Naive B cell (primary cell): Measurements from ENCODE around the gene CSAD. TPM values are rescaled to one million over a fixed set of nuclear protein-coding genes. Genes with fewer than 3 reads are reported as not detected.

ENCODE experiments used
- ATAC-seq, 2 donors: fragments of 150-1000 bp; cut with Tn5 transposase; 2 replicates each; pipeline ENCODE4 v1.10.0; 2021; ENCODE audit warnings: low read depth in 2 of 2, mild to moderate bottlenecking in 2 of 2, moderate library complexity in 2 of 2
- DNase-seq: peaks from one replicate; pipeline ENCODE4 v3.0.0; 2022
- H3K27ac Mint-ChIP-seq, 6 donors: one replicate each; pipeline ENCODE4 v1.8.0; 2020 to 2022; ENCODE audit warnings: mild to moderate bottlenecking in 6 of 6, mixed read lengths in 6 of 6, moderate library complexity in 5 of 6, inconsistent platforms in 2 of 6
- H3K27me3 Mint-ChIP-seq, 3 donors: one replicate each; pipeline ENCODE4 v1.8.0; 2021 to 2022; ENCODE audit warnings: mixed read lengths in 3 of 3, mild to moderate bottlenecking in 1 of 3
- H3K36me3 Mint-ChIP-seq, 2 donors: one replicate each; pipeline ENCODE4 v1.8.0; 2020 to 2022; ENCODE audit warnings: mixed read lengths in 2 of 2, inconsistent platforms in 1 of 2, mild to moderate bottlenecking in 1 of 2
- H3K4me1 Mint-ChIP-seq, 3 donors: one replicate each; pipeline ENCODE4 v1.8.0; 2020 to 2022; ENCODE audit warnings: mixed read lengths in 3 of 3, inconsistent platforms in 1 of 3, mild to moderate bottlenecking in 1 of 3, moderate library complexity in 1 of 3
- H3K4me3 Mint-ChIP-seq, 8 donors: one replicate each; pipeline ENCODE4 v1.8.0; 2020 to 2022; ENCODE audit warnings: mild to moderate bottlenecking in 8 of 8, mixed read lengths in 8 of 8, moderate library complexity in 8 of 8, inconsistent platforms in 2 of 8
- H3K9me3 Mint-ChIP-seq, 7 donors: one replicate each; pipeline ENCODE4 v1.8.0; 2020 to 2022; ENCODE audit warnings: mixed read lengths in 7 of 7, mild to moderate bottlenecking in 5 of 7, inconsistent platforms in 2 of 7, moderate library complexity in 1 of 7
- polyA plus RNA-seq, 6 donors: library from polyadenylated mRNA; unstranded; fragments of 300-500 nt; fragmentation: Illumina TruSeq; gene quantifications; one replicate each; pipeline ENCODE4 v1.2.3, GENCODE V29; 2021; ENCODE audit warnings: low read depth in 6 of 6

Gene CSAD
- polyA plus RNA-seq, 6 donors from 2014 or later: 0.19 to 1.8 (median 1.1) TPM

DNA sequence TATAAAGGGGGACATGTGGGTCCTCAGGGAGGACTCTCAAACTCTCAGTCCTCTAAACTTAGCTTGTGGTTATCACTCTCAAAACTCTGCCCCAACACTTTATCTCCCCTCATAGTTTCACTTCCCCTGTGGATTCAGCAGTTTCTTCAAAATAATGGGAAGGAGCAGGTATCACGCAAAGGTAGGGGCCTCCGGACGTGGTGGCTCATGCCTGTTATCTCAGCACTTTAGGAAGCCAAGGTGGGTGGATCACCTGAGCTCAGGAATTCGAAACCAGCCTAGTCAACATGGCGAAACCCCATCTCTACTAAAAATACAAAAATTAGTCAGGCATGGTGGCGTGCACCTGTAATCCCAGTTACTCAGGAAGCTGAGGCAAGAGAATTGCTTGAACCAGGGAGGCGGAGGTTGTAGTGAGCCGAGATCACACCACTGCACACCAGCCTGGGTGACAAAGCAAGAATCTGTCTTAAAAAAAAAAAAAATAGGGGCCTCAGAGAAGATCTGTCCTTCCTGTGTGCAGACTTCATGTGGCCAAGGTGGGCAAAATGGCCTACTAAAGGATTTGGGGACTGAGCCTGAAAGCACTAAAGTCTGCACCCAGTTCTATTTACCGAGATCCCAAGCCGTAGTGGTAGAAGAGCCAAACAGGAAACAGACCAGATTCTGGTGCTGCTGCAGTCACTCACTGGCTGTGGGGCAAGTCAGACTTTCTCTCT is 19.9 kb upstream of the CSAD start:
- Mint-ChIP-seq H3K9me3 (no peaks in the 10 kb centered on the region), H3K27me3 (no peaks in the 10 kb centered on the region), H3K27ac (peak overlapping the region; percentile 44 to 92 (median 86)), H3K4me1 (peaks cover 47 to 75% (median 48%) of the 10 kb centered on the region in 3 donors), H3K4me3 (peak overlapping the region; percentile 44 to 89 (median 84)), H3K36me3 (peaks cover 0 to 13% of the 10 kb centered on the region in 2 donors)
- DNase-seq: peak; percentile 57
- peak; percentile 70 to 73 for ATAC-seq

DNA sequence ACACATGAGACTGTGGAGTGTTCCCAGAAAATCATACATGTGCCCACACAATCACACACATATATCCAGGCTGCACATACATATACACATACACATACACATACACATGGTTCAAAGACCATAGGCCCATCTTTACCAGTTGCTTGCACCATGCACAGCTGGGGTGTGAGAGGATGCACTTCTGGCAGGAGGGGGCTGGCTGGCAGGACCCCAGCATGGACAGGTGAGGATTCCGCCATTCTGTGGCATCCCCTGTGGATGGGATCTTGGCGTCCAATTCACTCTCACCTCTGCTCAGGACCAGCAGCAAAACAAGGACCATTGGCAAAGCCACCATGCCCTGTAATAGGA is 19.4 kb upstream of the CSAD start:
- H3K36me3 Mint-ChIP-seq: peaks cover 0 to 19% of the 10 kb centered on the region in 2 donors
- ATAC-seq: no peak
- peaks cover 44 to 70% (median 47%) of the 10 kb centered on the region in 3 donors for H3K4me1 Mint-ChIP-seq
- no peaks in the 10 kb centered on the region for H3K27me3 Mint-ChIP-seq
- H3K27ac Mint-ChIP-seq: peak overlapping the region in 5 of 6 donors; percentile 52 to 92 (median 82)
- H3K4me3 Mint-ChIP-seq: peak overlapping the region; percentile 44 to 89 (median 84)
- no peak for DNase-seq
- H3K9me3 Mint-ChIP-seq: no peaks in the 10 kb centered on the region

GRCh38 chr12:53199700-53200099 is 19.0 kb upstream of the CSAD start:
- Mint-ChIP-seq H3K4me3 (peak overlapping the region; percentile 2 to 89 (median 76)), H3K9me3 (no peaks in the 10 kb centered on the region), H3K36me3 (peaks cover 0 to 20% of the 10 kb centered on the region in 2 donors), H3K27ac (peak overlapping the region in 3 of 6 donors; percentile 16 to 78 (median 52)), H3K27me3 (no peaks in the 10 kb centered on the region), H3K4me1 (peaks cover 43 to 66% (median 47%) of the 10 kb centered on the region in 3 donors)
- ATAC-seq: no peak
- DNase-seq: no peak

GRCh38 chr12:53198486-53199110 is 17.9 kb upstream of the CSAD start:
- Mint-ChIP-seq H3K4me1 (peaks cover 43 to 62% (median 43%) of the 10 kb centered on the region in 3 donors), H3K36me3 (peaks cover 0 to 21% of the 10 kb centered on the region in 2 donors), H3K9me3 (no peaks in the 10 kb centered on the region), H3K4me3 (peak overlapping the region; percentile 2 to 89 (median 74)), H3K27me3 (no peaks in the 10 kb centered on the region), H3K27ac (peak overlapping the region; percentile 71 to 93 (median 86))
- ATAC-seq: no peak
- no peak for DNase-seq

DNA sequence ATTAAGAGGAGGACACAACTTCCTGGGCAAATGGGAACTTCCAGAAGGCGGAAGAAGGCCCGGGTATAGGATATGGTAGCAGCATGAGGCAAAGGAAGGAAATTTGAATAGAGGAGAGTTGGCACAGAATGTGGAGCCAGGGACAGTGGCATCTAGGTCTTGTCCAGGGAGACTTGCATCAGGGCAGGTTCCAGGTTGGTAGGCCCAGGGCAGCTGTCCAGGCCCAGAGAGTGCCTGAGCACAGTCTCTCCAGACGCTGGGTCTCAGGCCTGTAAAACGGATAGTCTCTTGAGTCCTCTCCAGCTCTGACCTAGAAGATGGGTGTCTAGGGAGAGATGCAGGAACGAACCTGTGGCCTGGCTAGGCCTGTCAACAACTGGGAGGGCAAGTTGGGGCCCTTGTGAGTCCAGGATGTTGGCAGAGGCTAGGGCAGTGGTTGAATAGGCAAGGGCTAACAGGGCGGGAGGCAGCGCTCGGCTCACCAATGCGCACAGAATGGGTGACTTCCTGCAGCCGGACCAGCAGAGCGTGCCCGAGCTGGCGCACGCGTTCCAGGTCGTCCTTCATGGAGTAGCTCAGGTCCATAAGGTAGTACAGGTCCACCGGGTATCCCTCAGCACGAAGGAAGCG is 16.4 kb upstream of the CSAD start:
- no peak for DNase-seq
- Mint-ChIP-seq H3K4me3 (peak overlapping the region in 5 of 8 donors; percentile 38 to 81 (median 49)), H3K27ac (peak overlapping the region in 4 of 6 donors; percentile 33 to 91 (median 62)), H3K36me3 (peaks cover 0 to 28% of the 10 kb centered on the region in 2 donors), H3K27me3 (no peaks in the 10 kb centered on the region), H3K4me1 (peaks cover 43 to 57% (median 50%) of the 10 kb centered on the region in 3 donors), H3K9me3 (no peaks in the 10 kb centered on the region)
- ATAC-seq: peak in 1 of 2 donors; percentile 3

DNA sequence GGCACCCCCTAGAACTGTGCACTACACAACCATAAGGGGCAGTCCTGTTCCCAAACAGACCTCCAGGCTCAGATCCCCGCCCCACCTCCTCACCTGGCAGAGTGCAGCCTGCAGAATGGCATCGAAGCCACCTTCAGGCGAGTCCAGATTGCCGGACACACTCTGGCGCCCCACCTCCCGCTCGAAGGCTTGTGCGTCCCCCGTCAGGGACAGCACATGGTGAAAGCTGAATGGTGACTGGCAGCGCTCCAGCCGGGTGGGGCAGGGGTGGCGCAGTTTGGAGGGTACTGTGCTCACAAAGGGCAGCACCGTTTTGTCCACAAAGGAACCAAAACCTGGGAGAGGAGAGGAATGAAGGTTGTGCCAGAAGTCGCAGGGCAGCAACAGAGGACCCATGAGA is 15.8 kb upstream of the CSAD start:
- Mint-ChIP-seq H3K36me3 (peaks cover 0 to 28% of the 10 kb centered on the region in 2 donors), H3K27ac (peak overlapping the region in 2 of 6 donors; percentile 79 to 91), H3K27me3 (no peaks in the 10 kb centered on the region), H3K4me3 (peak overlapping the region in 1 of 8 donors; percentile 38), H3K9me3 (no peaks in the 10 kb centered on the region), H3K4me1 (peaks cover 43 to 51% (median 50%) of the 10 kb centered on the region in 3 donors)
- DNase-seq (no peak), ATAC-seq (no peak)

DNA sequence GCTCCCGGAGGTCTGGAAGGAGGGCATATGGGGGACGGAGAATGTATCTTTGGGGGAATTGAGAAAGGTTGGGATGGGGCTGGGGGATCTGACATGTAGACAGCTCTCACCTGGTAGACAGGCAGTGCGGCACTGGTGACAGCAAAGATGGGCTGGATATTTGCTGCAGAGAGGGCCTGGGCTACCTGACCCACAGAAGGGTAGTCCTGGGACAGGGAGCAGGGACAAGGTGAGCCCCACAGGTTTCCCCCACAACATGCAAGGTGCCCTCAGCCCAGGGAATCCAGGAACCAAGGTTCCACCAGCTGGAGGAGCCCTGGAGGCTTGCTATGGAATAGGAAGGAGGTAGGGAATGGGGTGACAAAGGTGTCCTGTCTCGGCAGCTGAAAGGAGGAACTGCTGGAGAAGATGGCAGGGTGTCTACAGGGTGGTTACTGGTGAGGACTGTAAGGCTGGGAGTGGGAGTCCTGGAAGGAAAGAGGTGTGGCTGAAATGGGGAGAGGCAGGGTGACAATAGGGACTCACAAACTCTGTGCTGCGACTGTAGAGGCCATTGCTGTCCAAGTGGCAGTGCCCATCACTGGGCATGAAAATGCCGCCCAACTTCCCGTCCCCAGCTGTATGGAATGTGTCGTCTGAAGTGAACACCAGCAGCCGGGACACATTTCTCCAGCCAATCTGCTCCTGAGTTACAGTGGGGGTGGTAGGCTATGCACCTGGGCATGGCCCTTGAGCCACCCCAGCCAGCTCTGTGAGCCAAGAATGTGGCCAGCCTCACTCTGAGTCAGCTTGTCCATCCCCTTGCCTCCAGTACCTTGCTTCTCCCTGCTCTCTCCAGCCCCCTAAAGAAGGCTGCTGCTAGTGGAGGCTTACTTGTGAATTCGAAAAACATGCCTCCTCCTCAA is 15.0 kb upstream of the CSAD start:
- peaks cover 37 to 48% (median 43%) of the 10 kb centered on the region in 3 donors for H3K4me1 Mint-ChIP-seq
- ATAC-seq (no peak), DNase-seq (no peak)
- H3K27me3 Mint-ChIP-seq: no peaks in the 10 kb centered on the region
- H3K27ac Mint-ChIP-seq: peak overlapping the region in 5 of 6 donors; percentile 39 to 97 (median 79)
- no peaks in the 10 kb centered on the region for H3K9me3 Mint-ChIP-seq
- no peak overlapping the region for H3K4me3 Mint-ChIP-seq
- H3K36me3 Mint-ChIP-seq: peaks cover 0 to 28% of the 10 kb centered on the region in 2 donors

DNA sequence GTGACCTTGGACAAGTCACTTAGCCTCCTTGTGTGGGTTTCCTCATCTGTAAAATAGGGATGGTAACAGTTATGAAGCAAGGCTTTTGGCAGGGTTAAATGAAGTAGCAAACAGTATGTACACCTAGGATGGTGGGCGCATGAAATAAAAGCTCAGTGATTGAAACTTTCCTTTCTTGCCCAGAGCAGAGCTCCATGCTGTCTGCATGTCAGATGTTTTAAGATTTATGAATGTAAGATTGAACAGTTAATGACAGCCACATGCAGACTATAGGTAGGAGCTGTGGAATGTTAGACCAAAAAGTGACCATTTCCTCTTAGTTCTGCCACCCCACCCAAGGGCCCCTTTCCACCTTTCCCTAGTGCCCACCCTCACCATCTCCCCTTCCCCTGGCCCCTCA is 14.2 kb upstream of the CSAD start:
- ATAC-seq: no peak
- Mint-ChIP-seq H3K4me3 (no peak overlapping the region), H3K9me3 (no peaks in the 10 kb centered on the region), H3K27me3 (no peaks in the 10 kb centered on the region), H3K4me1 (peaks cover 34 to 42% (median 35%) of the 10 kb centered on the region in 3 donors), H3K36me3 (peaks cover 0 to 28% of the 10 kb centered on the region in 2 donors), H3K27ac (peak overlapping the region in 3 of 6 donors; percentile 8 to 79 (median 39))
- no peak for DNase-seq

DNA sequence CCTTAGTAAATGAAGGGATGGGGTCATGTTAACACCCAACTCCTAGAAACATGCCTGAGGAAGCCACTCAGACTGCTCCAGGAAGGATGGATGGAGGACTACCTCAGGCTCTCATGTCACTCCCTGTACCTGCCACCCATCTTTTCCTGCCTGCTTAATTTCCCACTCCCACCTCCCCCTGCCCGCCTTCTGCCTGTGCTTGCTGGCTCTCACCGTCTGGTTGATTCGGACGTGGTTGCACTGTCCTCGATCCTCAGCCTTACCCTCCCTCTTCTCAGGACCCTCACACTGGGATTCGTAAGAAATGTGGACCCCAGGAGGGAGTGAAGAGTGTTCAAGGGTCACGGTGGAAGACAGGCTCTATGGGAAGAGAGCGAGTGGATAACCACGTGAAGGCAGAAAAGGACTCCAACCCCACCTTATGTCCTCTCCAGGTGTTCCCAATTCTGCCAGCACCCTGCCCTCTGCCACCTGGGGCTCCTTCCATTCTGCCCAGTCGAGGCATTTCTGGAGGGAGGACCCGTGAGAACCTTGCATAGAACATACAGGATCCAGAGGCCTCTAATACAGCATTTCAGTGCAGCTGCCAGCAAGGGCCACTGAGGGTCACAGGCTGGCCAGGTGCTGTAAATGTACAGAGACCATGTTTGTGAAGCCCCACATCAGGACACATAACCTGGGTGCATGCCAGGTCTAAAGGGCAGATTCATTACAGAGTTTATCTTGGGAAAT is 13.4 kb upstream of the CSAD start:
- Mint-ChIP-seq H3K27ac (peak overlapping the region in 3 of 6 donors; percentile 34 to 89 (median 74)), H3K4me1 (peaks cover 28 to 36% (median 28%) of the 10 kb centered on the region in 3 donors), H3K9me3 (no peaks in the 10 kb centered on the region), H3K4me3 (no peak overlapping the region), H3K27me3 (no peaks in the 10 kb centered on the region), H3K36me3 (peaks cover 0 to 28% of the 10 kb centered on the region in 2 donors)
- DNase-seq: no peak
- ATAC-seq: no peak

DNA sequence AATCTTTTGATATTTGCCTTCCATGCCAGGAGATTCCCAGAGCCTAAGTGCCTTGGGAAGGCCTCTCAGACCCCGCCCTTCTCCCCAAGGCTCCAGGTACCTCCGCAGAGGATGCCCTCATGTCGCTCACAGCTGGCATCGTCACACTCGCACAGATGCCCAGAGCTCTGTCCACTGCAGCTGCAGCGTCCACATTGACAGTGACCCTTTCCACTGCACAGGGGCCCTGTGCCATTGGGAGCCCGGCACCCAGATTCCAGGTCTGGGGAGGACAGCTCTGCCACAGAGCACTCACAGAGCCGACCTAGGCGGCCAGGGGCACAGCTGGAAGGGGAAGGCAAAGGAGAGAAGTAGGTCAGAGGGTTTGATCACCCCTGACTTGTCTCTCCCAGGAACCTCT is 12.3 kb upstream of the CSAD start:
- peaks cover 16 to 25% (median 17%) of the 10 kb centered on the region in 3 donors for H3K4me1 Mint-ChIP-seq
- H3K27ac Mint-ChIP-seq: peak overlapping the region in 2 of 6 donors; percentile 31 to 85
- peaks cover 0 to 28% of the 10 kb centered on the region in 2 donors for H3K36me3 Mint-ChIP-seq
- H3K4me3 Mint-ChIP-seq: no peak overlapping the region
- H3K9me3 Mint-ChIP-seq: no peaks in the 10 kb centered on the region
- ATAC-seq: no peak
- H3K27me3 Mint-ChIP-seq: no peaks in the 10 kb centered on the region
- DNase-seq: no peak

GRCh38 chr12:53192531-53193021 is 11.9 kb upstream of the CSAD start:
- no peak overlapping the region for H3K4me3 Mint-ChIP-seq
- H3K36me3 Mint-ChIP-seq: peaks cover 2 to 28% of the 10 kb centered on the region in 2 donors
- H3K27me3 Mint-ChIP-seq: no peaks in the 10 kb centered on the region
- DNase-seq: no peak
- ATAC-seq: no peak
- H3K27ac Mint-ChIP-seq: peak overlapping the region in 2 of 6 donors; percentile 11 to 31
- no peaks in the 10 kb centered on the region for H3K9me3 Mint-ChIP-seq
- peaks cover 13 to 23% (median 14%) of the 10 kb centered on the region in 3 donors for H3K4me1 Mint-ChIP-seq

DNA sequence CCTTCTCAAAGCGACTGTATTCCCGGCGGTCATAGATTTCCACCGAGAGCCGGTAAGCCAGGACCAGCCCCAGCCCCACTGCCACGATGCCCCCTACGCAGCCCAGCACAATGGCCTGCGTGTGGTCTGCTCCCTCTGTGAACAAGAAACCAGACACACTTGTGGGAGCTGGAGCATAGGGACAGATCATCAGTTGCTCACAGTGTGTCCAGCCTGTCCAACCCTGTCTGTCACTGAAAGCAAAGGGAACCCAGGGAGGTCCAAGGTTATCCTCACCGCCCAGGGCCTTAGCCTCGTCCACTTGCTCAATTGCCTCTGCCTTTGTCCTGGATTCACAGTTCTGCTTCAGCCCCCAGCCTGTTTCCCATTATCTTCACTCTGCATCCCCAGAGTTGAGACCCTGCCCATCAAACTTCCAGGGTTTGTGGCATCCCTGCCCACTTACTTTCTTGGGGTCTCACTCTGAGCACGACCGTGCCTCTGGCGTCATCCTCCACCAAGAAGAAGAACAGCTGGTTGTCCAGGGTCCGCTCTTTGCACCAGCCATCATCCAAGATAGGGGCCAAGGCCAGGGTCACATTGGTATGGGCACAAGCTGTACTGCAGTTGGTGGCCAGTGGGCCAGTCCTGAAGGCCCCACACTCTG is 11.3 kb upstream of the CSAD start:
- no peaks in the 10 kb centered on the region for H3K27me3 Mint-ChIP-seq
- H3K27ac Mint-ChIP-seq: peak overlapping the region in 1 of 6 donors; percentile 57
- H3K4me1 Mint-ChIP-seq: peaks cover 13 to 20% (median 14%) of the 10 kb centered on the region in 3 donors
- H3K9me3 Mint-ChIP-seq: no peaks in the 10 kb centered on the region
- H3K36me3 Mint-ChIP-seq: peaks cover 7 to 27% of the 10 kb centered on the region in 2 donors
- no peak for DNase-seq
- H3K4me3 Mint-ChIP-seq: no peak overlapping the region
- ATAC-seq: no peak
